Rectal smooth muscle tissue (tissue), 1 donor: Measurements from ENCODE around the gene CTRL.
A peak's percentile ranks its signal among the peaks of the same experiment; 100 is the strongest.
"Not testable (repeated sequence)": the region's sequence is repeated elsewhere in the genome, so short reads cannot be mapped to it uniquely, and the experiment has no call there.

Experiments
- H3K27ac ChIP-seq: one replicate; pipeline ENCODE4 v1.7.0; 2013; ENCODE audit warnings: low read depth, low read length, inconsistent platforms
- H3K27me3 ChIP-seq: one replicate; pipeline ENCODE4 v1.7.0; 2013; ENCODE audit warnings: low read length; ENCODE audit not compliant: control insufficient read depth, insufficient read depth
- H3K36me3 ChIP-seq: one replicate; pipeline ENCODE4 v1.7.0; 2013; ENCODE audit warnings: low read length; ENCODE audit not compliant: control insufficient read depth, insufficient read depth
- H3K4me1 ChIP-seq: one replicate; pipeline ENCODE4 v1.7.0; 2013; ENCODE audit warnings: low read length; ENCODE audit not compliant: control insufficient read depth, insufficient read depth
- H3K4me3 ChIP-seq: one replicate; pipeline ENCODE4 v1.7.0; 2013; ENCODE audit warnings: low read length
- H3K9ac ChIP-seq: one replicate; pipeline ENCODE4 v1.7.0; 2013; ENCODE audit warnings: low read length

CTRL gene

DNA sequence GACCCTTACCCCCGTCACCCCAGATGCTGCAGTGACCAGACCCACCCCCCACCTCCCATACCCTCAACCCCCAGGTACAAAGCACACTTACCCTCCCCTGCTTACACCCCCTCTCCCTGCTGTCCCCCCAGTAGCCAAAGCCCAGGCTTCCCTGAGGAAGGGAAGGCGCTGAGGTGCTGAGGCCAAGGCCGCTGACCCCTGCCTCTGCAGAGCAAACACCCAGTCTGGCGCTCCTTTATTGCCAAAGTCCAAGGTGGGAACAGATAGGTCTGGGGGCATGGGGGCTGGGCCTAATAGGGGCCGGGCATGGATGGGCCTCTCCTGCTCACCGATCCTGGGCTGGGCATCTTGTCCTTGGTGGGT is 11.6 kb upstream of the CTRL start:
- H3K4me3 ChIP-seq = no peak overlapping the region
- no peak overlapping the region for H3K9ac ChIP-seq
- H3K27me3 ChIP-seq = no peaks in the 10 kb centered on the region
- peaks cover 16% of the 10 kb centered on the region for H3K4me1 ChIP-seq
- H3K27ac ChIP-seq = peak overlapping the region; percentile 85
- peaks cover 17% of the 10 kb centered on the region for H3K36me3 ChIP-seq

DNA sequence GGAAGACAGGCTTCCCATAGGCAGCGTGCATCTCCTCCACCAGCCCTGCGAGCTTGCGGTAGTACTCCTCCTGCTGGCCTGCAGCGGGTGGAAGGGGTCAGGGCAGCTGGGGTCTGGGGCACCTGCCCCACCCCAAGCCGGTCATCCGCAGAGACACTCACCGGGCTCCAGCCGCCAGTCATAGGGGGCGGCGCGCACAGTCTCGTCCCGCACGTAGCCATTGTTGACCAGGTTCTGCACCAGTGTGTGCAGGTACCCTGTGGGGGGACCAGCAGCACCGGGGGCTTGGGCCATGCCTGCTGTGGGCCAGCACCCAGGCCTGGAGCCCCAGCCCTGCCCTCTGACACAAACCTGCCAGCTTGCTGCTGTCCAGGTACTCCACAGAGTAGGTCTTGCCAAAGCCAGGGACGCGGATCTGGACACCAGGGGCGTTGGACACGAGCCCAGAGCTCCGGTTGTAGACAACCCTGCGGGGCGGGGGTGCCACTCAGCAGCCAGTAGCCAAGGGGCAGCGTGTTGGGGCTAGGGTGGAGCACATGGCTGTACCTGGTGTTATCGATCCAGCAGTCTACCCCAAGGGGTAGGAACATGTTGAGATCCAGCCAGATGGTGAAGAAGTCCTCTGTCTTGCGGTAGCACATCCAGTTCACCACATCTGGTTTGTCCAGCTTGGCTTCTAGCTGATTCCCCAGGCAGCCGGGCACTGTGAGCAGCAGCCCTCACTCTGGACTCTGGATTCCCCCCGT is 11.0 kb upstream of the CTRL start:
- peaks cover 13% of the 10 kb centered on the region for H3K36me3 ChIP-seq

DNA sequence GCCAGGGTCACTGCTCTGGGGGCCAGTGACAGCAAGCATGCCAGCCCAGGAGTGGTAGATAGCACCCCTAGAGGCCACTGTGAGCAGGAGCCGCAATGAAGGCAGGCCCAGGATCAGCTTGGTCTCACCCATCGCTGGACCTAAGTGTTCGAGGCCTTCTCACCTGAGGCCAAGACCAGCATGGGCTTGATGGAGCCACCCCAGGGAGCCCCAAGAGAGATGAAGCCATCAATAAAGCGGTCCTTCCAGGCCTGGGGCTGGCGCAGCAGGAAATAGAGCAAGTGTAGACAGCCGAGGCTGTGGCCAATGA is 10.5 kb upstream of the CTRL start:
- peaks cover 12% of the 10 kb centered on the region for H3K36me3 ChIP-seq
- no peak overlapping the region for H3K4me3 ChIP-seq
- H3K9ac ChIP-seq = no peak overlapping the region
- no peak overlapping the region for H3K27ac ChIP-seq
- peaks cover 16% of the 10 kb centered on the region for H3K4me1 ChIP-seq
- H3K27me3 ChIP-seq = no peaks in the 10 kb centered on the region

More for the DNA sequence above, 11.0 kb upstream of the CTRL start:
- Histone ChIP-seq H3K4me3 (no peak overlapping the region), H3K27me3 (no peaks in the 10 kb centered on the region), H3K9ac (no peak overlapping the region), H3K4me1 (peaks cover 16% of the 10 kb centered on the region), H3K27ac (peak overlapping the region; percentile 85)

DNA sequence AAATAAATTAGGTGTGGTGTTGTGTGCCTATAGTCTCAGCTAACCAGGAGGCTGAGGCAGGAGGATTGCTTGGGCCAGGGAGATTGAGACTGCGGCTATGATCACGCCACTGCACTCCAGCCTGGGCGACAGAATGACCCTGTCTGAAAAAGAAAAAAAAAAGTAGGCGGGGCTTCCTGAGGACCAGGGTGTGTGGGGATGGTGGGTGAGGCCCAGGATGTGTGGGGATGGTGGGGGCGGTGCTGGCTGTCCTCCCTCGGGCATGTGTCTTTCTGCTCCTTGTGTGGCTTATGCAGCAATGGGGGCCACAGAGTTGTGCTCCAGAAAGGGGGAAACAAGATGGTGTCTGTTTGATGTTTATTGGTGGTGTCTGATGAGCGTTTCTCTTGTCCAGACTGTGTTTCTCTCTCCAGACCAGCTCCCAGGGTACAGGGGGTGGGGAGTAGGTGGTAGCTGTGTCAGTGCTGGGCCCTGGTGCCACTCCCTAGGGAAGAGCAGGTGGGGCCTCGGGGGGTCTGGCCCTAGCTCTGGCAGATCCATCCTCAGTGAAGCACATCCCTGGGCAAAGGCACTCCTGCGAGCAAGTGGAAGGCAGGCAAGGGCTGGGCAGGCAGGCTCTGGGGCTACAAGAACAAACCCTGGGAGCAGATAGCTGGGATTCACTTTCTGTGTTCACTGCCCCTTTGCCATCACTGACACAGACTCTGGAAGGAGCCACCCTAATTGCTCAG is 10.0 kb upstream of the CTRL start:
- H3K4me1 ChIP-seq = peaks cover 16% of the 10 kb centered on the region
- no peaks in the 10 kb centered on the region for H3K27me3 ChIP-seq
- H3K27ac ChIP-seq = no peak overlapping the region
- H3K36me3 ChIP-seq = peaks cover 8% of the 10 kb centered on the region
- H3K9ac ChIP-seq = no peak overlapping the region
- no peak overlapping the region for H3K4me3 ChIP-seq

DNA sequence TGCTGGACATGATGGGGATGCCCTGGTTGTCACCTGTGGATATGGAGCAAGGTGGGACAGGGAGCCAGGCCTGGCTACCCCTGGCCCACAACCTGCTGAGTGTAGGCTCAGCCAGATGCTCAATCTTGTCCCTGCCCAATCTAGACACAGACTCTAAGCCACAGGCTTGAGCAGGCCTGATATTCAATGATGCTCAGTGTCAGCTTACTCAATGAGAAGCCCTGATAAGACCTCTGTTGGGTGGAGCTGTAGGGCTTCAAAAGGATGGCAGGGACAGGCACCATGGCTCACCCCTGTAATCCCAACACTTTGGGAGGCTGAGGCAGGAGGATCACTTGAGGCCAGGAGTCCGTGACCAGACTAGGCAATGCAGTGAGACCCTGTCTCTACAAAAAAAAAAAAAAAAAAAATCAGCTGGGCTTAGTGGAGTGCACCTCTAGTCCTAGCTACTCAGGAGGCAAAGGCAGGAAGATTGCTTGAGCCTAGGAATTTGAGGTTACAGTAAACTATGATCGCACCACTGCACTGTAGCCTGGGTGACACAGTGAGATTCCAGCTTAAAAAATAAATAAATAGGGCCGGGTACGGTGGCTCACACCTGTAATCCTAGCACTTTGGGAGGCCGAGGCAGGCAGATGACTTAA is 8.9 kb upstream of the CTRL start:
- no peak overlapping the region for H3K9ac ChIP-seq
- peaks cover 16% of the 10 kb centered on the region for H3K4me1 ChIP-seq
- H3K36me3 ChIP-seq = peaks cover 7% of the 10 kb centered on the region
- no peak overlapping the region for H3K4me3 ChIP-seq
- H3K27ac ChIP-seq = no peak overlapping the region
- no peaks in the 10 kb centered on the region for H3K27me3 ChIP-seq

DNA sequence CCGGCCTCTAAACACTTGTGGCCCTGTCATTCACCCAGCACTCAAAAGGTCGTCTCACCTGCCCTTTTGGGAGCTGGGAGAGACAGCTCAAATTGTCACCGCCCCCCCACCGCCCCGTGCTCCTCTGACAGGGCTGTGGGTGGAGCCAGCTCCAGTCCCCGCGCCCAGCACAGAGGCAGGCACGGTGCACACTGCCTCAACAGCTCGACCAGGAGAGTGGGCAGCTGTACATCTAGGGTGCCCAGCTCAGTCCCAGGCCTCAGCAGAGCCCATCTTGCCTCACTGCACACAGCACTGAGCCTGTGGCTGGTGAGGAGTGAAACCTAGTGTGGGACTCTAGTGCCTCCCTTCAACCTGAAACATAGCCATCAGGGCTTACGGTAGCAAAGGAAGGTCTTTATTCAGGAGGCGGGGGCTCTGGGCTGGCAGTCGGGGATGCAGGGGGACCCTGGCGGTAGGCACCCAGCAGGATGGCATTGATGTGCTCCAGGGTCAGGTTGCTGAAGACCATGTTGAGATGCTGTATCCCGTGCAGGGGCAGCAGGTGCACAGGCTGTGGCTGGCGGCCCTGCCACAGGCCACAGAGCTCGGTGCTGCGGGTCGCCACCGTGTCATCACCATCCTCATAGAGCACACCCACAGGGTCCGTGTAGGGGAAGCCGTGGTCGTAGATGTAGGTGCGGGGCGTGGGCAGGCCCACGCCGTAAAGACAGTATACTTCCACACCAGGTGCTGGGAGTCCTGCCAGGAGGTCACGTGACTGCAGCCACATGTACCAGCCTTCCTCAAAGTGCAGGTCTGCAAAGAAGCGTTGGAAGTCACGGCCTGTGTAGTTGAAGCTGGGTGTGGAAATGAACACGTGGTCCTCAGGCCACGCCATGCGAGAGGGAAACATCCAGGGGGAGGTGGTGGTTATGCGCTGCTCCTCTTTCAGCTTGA is 8.1 kb upstream of the CTRL start:
- Histone ChIP-seq H3K27ac (no peak overlapping the region), H3K4me1 (peaks cover 19% of the 10 kb centered on the region), H3K36me3 (no peaks in the 10 kb centered on the region)

DNA sequence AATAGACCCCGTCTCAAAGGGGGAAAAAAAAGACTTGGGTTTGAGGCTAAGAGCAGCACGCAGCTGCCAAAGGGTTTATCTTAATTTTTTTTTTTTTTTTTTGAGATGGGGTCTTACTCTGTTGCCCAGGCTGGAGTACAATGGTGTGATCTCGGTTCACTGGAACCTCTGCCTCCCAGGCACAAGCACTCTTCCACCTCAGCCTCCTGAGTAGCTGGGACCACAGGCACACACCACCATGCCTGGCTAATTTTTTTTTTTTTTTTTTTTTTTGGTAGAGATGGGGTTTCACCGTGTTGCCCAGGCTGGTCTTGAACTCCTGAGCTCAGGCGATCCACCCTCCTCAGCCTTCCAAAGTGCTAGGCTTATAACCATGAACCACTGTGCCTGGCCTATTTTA is 6.1 kb upstream of the CTRL start:
- not testable (repeated sequence) for H3K4me1 ChIP-seq, H3K36me3 ChIP-seq, H3K4me3 ChIP-seq, H3K27ac ChIP-seq, H3K9ac ChIP-seq, H3K27me3 ChIP-seq

More for the DNA sequence above, 8.1 kb upstream of the CTRL start:
- Histone ChIP-seq H3K4me3 (no peak overlapping the region), H3K9ac (no peak overlapping the region), H3K27me3 (no peaks in the 10 kb centered on the region)

DNA sequence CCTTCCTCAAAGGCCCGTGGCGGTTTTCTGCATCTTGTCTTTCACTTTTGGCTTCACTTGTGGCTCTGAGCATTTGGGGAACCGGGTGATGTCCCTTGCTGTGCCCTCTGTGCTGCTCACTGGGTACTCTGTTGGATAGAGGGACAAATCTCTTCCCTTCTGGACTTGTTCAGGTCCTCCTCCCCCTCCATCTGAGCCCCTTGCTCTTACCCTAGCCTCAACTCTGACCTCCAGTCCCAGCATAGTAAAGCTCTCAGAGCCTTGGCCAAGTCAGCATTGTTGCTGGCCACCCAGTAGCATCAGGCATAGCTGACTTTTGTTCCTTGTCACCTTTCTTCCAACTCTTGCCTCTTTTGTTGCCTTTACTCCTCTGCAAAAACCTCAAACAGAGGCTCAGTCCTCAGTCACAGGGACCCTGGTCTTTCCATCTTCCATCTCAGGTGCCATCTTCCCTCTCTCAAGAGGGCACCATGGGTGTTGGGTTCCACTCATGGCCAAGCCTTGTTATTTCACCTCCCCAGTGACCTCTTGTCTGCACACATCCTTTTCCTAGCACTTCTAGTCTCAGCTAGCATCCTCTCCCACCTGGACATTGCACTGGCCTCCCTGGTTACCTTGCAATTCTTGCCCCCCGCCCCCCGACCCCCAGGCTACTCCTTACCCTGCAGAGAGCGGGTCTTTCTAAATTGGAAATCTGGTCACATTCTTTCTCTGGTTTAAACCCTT is 5.4 kb upstream of the CTRL start:
- peaks cover 3% of the 10 kb centered on the region for H3K36me3 ChIP-seq
- H3K4me1 ChIP-seq = peaks cover 9% of the 10 kb centered on the region
- no peaks in the 10 kb centered on the region for H3K27me3 ChIP-seq
- peak overlapping the region; percentile 81 for H3K27ac ChIP-seq
- H3K9ac ChIP-seq = peak overlapping the region; percentile 58
- H3K4me3 ChIP-seq = peak overlapping the region; percentile 79

DNA sequence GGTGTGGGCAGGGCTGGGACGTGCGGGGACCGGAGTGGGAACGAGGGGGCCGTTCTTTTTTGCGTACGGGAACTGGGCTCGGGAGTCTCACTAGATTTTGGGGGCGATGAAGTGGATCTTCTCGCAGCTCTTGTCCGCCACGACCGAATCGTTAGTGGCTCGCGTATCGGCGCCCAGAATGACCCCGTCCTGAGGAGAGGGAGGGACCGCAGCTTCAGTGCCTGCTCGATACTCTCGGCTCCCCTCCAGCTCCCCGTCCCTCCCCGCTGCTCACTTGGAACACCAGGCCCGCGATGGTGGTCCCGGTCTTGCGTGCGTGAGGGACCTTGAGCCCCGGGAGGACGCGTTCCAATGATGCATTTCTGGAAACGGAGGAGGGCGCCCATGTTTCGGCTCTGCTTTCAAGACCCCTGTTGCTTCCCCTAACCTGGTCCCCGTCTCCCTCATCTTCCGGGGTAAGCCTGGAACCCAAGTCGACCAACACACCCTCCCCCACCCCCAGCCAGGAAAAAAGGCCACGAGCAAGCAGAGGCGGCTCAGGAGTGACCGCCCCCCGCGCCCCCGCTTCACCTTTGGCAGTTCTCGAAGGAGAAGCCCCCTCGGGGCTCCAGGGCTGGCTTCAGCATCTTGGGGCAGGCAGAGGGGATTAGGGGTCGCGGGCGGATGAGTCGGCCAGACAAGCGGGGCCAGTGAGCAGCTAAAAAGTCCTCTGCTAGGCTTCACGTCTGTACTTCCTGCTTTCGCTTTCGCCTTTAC is 4.6 kb upstream of the CTRL start, which contains the start of gene PSMB10:
PSMB10 (minus strand) TSS at position 727 of the 756 bp plus-strand sequence; CDS start at position 626, 101 bp downstream.
- peak within 1 kb of the TSS; percentile 58 for H3K9ac ChIP-seq
- H3K4me1 ChIP-seq = peaks cover 9% of the 10 kb centered on the region
- H3K27me3 ChIP-seq = no peaks in the 10 kb centered on the region
- peaks cover 3% of the 10 kb centered on the region for H3K36me3 ChIP-seq
- H3K4me3 ChIP-seq = peak within 1 kb of the TSS; percentile 79
- peak within 1 kb of the TSS; percentile 81 for H3K27ac ChIP-seq

DNA sequence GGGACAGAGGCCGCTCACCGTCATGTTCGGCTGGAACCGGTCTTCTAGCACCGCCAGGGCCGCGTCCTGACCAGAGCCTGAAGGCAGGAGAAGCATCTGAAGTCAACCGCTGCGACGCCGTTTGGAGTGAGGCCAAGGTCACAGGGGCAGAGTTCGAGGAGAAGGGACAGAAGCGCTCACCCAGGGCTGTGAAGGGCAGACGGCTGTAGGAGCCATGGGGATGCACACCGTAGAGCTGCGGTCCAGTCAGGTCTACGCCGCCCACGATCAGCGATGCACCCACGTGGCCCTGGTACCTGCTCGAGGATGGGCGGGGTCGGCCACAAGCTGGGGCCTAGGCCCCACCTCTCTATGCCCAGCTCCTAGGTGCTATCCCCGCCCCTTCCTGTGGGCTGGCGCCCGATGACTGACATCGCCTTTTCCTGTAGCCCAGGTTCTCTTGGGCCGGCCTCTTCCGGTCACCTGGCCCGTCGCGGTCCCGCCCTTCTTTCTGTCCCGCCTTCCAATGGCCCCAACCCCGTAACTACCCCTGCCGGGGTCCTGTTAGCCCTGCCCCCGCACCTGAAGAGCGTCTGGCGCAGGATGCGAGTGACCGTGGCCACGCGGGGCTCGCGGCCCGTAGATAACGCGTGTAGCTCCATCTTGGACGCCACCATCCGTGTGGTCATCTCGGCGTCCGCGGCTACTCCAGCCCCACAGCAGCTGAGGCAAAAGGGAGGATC is 3.9 kb upstream of the CTRL start:
- Histone ChIP-seq H3K27ac (peak overlapping the region; percentile 81), H3K36me3 (peaks cover 8% of the 10 kb centered on the region), H3K9ac (peak overlapping the region; percentile 58), H3K27me3 (no peaks in the 10 kb centered on the region), H3K4me1 (peaks cover 9% of the 10 kb centered on the region), H3K4me3 (peak overlapping the region; percentile 79)

DNA sequence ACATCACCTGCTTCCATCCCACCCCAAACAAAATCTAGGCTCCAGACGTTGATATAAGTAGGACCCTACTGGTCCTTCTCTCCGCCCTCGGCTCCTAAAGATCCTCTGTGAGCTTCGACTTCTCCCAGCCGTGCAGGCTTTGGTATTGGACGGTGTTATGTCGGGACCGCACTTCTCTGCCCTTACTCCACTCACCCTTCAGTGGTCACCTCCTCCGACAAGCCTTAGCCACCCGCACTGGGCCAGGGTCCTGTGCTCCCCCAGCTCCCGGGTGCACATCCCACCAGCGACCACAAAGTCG is 3.4 kb upstream of the CTRL start:
- Histone ChIP-seq H3K4me3 (peak overlapping the region; percentile 79), H3K27me3 (no peaks in the 10 kb centered on the region), H3K27ac (peak overlapping the region; percentile 81), H3K36me3 (peaks cover 9% of the 10 kb centered on the region), H3K4me1 (peaks cover 9% of the 10 kb centered on the region), H3K9ac (no peak overlapping the region)
